DMS 273 (cell line): Measurements from ENCODE around the gene HOXC9.
A peak's percentile ranks its signal among the peaks of the same experiment; 100 is the strongest.

Experiments used
- DNase-seq: peaks from one replicate; lab custom pipeline; 2025; ENCODE audit not compliant: unreplicated experiment; lab: John Stamatoyannopoulos, UW

The HOXC9 gene

GRCh38 chr12:54024581-54025305 is 24.8 kb downstream of the HOXC9 start:
- DNase-seq = no peak

- no peak for DNase-seq
Observed at GRCh38 chr12:54025499-54026405, 25.8 kb downstream of the HOXC9 start.

GRCh38 chr12:54026640-54027441 is 26.9 kb downstream of the HOXC9 start:
- no peak for DNase-seq

- DNase-seq = no peak
Observed at GRCh38 chr12:54027442-54027786, 27.5 kb downstream of the HOXC9 start.

GRCh38 chr12:54028314-54029201 is 28.6 kb downstream of the HOXC9 start, which contains the start of gene HOXC6:
Gene HOXC6 (plus strand): TSS chr12:54028440. CDS start chr12:54028522, 82 bp downstream.
- peak; percentile 51 for DNase-seq

GRCh38 chr12:54029529-54030441 is 29.8 kb downstream of the HOXC9 start:
- DNase-seq = no peak

GRCh38 chr12:54030442-54030801 is 30.5 kb downstream of the HOXC9 start:
- no peak for DNase-seq

- DNase-seq = no peak
Observed at GRCh38 chr12:54030889-54031471, 31.0 kb downstream of the HOXC9 start.

GRCh38 chr12:54031480-54031879 is 31.5 kb downstream of the HOXC9 start:
- DNase-seq = no peak

GRCh38 chr12:54032086-54032619 is 32.2 kb downstream of the HOXC9 start:
- DNase-seq = no peak

GRCh38 chr12:54032627-54033100 is 32.7 kb downstream of the HOXC9 start, which contains the start of gene HOXC5:
Gene HOXC5 (plus strand): TSS chr12:54033050. CDS start chr12:54033123, 73 bp downstream.
- DNase-seq = peak; percentile 90

- DNase-seq = peak; percentile 66
Observed at GRCh38 chr12:54033106-54033979, 33.4 kb downstream of the HOXC9 start.

GRCh38 chr12:54033980-54034784 is 34.2 kb downstream of the HOXC9 start:
- DNase-seq = no peak

- DNase-seq = no peak
Observed at GRCh38 chr12:54034785-54035310, 34.9 kb downstream of the HOXC9 start.

- no peak for DNase-seq
Observed at GRCh38 chr12:54035568-54036264, 35.8 kb downstream of the HOXC9 start.
